Left renal cortex interstitium (tissue), 4 donors: ENCODE data around the gene RBCK1. TPM values are rescaled to one million over a fixed set of nuclear protein-coding genes. Genes with fewer than 3 reads are reported as not detected.

Experiments used
- polyA plus RNA-seq, 4 donors: library from polyadenylated mRNA; unstranded; fragments of 120-200 nt; gene quantifications; one replicate each; pipeline ENCODE4 v1.2.1, GENCODE V29; 2013; ENCODE audit not compliant: insufficient read length in 4 of 4

Gene RBCK1
- polyA plus RNA-seq, 4 donors: 66.5 to 111 (median 91.9) TPM

Other genes with a start within 250 kb of the RBCK1 start
- gene DEFB128, start 218.6 kb upstream of the RBCK1 start, polyA plus RNA-seq: not detected
- not detected for gene DEFB129, start 181.0 kb upstream of the RBCK1 start, polyA plus RNA-seq
- under 1 TPM in 1 of 4 donors, not detected in 3; 0.10 TPM for gene DEFB132, start 150.6 kb upstream of the RBCK1 start, polyA plus RNA-seq
- gene C20orf96, start 117.5 kb upstream of the RBCK1 start, polyA plus RNA-seq: 10 to 100 TPM; 32.0 to 43.0 (median 37.6) TPM
- 10 to 100 TPM; 41.0 to 59.0 (median 48.3) TPM for gene ZCCHC3, start 110.7 kb upstream of the RBCK1 start, polyA plus RNA-seq
- gene SOX12, start 82.7 kb upstream of the RBCK1 start, polyA plus RNA-seq: 10 to 100 TPM; 25.1 to 45.5 (median 36.8) TPM
- 10 to 100 TPM; 45.3 to 56.4 (median 49.5) TPM for gene NRSN2, start 61.2 kb upstream of the RBCK1 start, polyA plus RNA-seq
- 1 to 10 TPM; 3.8 to 5.4 (median 4.1) TPM for gene TRIB3, start 27.5 kb upstream of the RBCK1 start, polyA plus RNA-seq
- 10 to 100 TPM; 29.0 to 38.3 (median 32.9) TPM for gene TBC1D20, start 54.2 kb downstream of the RBCK1 start, polyA plus RNA-seq
- 100 to 1,000 TPM; 127 to 158 (median 142) TPM for gene CSNK2A1, start 135.5 kb downstream of the RBCK1 start, polyA plus RNA-seq
- 1 to 10 TPM; 1.0 to 2.6 (median 1.5) TPM for gene TCF15, start 202.0 kb downstream of the RBCK1 start, polyA plus RNA-seq
- gene SRXN1, start 244.9 kb downstream of the RBCK1 start, polyA plus RNA-seq: 10 to 100 TPM; 10.4 to 15.1 (median 13.1) TPM